ENCODE results near the gene MYCBP.

MYCBP gene

DNA sequence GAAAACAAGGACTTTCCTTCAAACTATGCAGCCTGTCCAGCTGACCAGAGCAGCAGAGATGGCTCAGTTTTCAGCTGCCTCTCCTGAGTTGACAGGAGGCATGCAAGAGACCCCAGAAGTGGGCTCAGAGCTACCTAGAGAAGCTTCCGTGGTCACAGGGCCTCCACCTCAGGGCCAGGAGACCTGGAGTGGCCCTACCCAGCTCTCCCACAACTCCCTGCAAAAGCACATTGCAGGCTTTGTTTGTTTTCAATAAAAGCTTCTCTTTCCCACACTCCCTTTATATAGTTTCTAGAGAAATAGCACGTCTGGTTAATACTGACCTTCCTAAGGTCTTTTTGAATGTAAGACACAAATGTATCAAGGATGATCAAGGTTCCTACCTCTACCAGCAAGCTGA is 53.6 kb downstream of the MYCBP start:
- TF ChIP-seq, protein P1, sequence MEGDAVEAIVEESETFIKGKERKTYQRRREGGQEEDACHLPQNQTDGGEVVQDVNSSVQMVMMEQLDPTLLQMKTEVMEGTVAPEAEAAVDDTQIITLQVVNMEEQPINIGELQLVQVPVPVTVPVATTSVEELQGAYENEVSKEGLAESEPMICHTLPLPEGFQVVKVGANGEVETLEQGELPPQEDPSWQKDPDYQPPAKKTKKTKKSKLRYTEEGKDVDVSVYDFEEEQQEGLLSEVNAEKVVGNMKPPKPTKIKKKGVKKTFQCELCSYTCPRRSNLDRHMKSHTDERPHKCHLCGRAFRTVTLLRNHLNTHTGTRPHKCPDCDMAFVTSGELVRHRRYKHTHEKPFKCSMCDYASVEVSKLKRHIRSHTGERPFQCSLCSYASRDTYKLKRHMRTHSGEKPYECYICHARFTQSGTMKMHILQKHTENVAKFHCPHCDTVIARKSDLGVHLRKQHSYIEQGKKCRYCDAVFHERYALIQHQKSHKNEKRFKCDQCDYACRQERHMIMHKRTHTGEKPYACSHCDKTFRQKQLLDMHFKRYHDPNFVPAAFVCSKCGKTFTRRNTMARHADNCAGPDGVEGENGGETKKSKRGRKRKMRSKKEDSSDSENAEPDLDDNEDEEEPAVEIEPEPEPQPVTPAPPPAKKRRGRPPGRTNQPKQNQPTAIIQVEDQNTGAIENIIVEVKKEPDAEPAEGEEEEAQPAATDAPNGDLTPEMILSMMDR (IDR thresholded peaks at IDR 0.05; ENCODE audit: extremely low read depth, missing control alignments) = no peak
- DNase-seq (ENCODE audit: low spot score) = no peak

DNA sequence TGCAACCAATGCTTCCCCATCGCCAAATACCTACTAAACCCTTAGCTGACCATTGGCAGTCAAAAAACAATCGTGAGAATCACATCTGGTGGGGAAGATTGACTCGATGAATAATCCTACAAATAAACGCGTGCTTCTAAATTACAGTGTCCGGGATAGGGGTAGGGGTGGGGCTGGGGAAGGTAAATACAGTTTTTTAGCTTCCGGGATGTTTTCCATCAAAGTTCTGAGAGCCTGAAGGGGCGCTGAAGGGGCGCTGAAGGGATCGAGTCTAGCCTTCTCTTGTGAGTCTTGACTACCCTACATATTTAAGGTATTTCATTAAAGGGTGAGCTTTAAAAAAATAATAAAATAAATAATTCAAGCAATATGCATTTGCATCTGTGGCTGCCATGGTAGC is 54.1 kb downstream of the MYCBP start:
- TF ChIP-seq, protein P1 (IDR thresholded peaks at IDR 0.05; ENCODE audit: extremely low read depth, missing control alignments) = no peak
- no peak for DNase-seq (ENCODE audit: low spot score)

DNA sequence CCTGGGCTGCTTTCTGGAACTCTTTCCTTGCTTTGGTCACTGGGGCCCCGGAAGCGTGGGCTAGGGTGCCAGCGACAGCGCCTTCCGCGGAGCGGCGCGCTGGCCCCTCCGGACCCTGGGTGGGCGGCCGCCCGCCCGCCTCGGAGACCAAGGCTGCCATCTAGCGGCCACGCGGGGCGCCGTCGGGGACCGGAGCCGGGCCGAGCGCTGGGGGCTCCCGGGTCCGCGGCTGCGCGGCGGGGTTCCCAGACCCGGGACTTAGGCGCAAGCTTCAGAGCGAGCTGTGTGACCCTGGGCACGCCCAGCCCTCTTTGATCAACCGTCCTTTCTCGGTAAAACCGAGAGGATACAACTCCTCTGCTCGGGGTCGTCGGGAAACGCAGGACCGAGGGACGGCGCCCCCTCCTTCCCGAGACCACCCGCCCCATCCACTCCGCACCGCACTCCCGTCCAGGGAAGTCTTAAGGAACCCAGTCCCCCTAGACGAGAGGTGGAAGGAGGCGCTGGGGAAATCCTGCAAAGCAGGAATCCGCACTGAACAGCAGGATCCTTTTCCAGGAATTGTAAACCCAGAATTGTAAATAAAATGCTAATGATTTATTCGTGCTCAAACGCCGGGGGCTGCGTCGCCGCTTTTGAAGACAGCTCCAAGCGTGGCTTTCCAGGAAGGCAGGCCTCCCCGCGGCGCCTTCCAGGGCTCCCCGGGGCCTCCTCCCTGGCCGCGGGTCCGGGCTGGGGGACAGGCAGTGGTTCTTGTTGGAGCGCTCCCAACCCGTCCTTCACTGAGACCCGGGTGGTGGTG is 54.8 kb downstream of the MYCBP start:
- TF ChIP-seq, protein P1 (IDR thresholded peaks at IDR 0.05; ENCODE audit: extremely low read depth, missing control alignments) = peak; percentile 94
- peak; percentile 85 for DNase-seq (ENCODE audit: low spot score)

DNA sequence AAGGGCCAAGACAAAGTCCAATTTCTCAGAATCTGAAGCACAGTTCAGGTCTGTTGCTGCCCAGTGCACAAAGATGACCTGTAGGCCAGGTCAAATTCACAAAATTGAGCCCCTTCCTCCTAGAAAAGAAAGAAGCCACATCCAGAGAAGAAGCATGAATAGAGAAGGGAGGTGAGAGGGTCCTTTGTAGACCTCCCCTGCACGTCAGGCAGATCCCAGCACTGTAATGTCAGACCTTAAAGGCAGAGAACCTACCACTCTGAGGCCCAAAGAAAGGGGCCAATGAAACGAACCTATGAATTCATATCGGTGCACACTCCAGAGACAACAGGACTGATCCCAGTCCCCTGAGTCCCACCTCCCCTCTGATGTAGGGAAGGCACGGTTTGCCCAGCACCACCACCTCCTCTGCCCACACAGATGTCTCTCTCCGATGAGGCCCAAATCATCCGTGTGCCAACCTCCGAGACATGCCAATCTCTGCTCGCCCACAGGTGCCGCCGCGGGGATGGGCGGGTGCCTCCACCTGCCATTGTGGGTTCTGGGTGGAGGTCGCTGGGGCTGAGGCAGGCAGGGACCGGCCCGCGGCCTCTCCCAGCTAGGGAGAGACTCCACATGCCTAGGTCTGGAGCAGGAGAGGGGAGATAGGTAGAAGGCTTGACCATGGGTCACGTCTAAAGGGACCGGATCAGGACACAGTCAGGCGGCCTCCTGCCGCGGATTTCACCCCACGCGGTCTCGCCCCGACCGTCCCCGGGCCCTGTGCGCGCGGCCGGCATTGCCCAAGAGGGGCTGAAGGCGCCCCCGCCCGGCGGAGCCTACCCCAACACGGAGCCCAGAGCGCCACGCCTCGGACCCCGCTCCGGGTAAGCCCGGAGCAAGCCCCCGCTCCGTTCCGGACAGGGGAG is 55.6 kb downstream of the MYCBP start:
- TF ChIP-seq, protein P1 (IDR thresholded peaks at IDR 0.05; ENCODE audit: extremely low read depth, missing control alignments) = no peak
- no peak for DNase-seq (ENCODE audit: low spot score)

DNA sequence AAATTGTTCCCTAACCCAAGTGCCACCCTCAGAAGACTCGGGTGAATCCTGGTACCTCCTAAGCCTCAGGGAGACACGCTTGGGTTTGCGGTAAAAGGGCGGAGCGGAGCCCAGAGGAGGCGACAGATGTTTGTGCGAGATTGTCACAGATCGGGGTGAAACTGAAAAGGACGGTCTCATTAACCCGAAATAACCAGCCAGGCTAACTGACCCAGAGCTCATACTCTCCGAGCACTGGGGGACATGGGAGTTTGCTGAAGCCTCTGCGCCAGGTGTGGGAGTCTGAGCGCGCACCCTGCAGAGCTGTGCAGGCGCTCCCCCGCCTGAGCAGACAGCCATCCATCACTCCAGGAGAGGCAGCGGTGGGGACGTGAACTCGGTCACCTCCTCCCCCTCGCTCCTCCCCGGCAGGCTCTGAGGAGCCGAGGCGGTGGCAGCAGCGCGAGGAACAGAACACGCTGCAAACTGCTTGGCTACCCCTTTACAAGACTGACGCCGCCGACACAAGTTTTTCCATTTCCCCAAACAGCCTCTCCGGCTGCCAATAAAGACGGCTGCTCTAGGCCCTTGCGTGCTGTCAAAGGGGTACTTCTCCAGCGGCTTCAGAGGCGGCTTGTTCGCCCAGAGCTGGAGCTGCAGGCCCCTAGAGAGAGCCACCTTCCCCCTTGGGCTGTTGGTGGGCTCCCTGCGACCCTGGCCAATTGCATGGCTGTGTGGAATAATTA is 57.1 kb downstream of the MYCBP start:
- TF ChIP-seq, protein P1 (IDR thresholded peaks at IDR 0.05; ENCODE audit: extremely low read depth, missing control alignments) = peak; percentile 2
- peak; percentile 82 for DNase-seq (ENCODE audit: low spot score)

DNA sequence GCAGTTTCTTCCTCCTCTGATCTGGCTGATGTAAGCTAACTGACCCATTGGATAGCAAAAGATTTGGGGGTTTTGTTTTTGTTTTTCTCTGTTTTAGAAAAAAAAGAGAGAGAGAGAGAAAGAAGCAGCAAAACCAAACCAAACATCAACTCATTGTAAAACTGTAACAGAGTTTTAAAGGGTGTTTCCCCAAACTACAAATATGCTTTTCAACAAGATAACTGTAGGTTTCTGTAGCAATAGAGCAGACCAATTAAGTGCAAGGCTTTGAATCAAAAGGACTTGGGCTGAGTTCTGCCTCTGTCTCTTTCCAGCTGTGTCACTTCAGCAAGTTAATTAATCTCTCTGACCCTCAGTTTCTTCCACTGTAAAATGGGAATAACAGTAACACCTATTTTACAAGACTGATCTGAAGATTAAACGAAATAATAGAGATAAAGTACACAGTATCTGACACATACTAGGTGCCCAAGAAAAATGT is 58.1 kb downstream of the MYCBP start:
- peak; percentile 56 for DNase-seq (ENCODE audit: low spot score)
- TF ChIP-seq, protein P1 (IDR thresholded peaks at IDR 0.05; ENCODE audit: extremely low read depth, missing control alignments) = no peak

Data from GM20000 (cell line).